Ectodermal cell (in vitro differentiated cells): ENCODE results near the gene LMTK2.

Experiments
- H3K27ac ChIP-seq: 2 replicates; pipeline ENCODE4 v1.7.0; 2013; ENCODE audit warnings: mild to moderate bottlenecking, low read depth, low read length; ENCODE audit not compliant: insufficient read depth, poor library complexity, severe bottlenecking
- H3K27me3 ChIP-seq: 2 replicates; pipeline ENCODE4 v1.7.0; 2013; ENCODE audit warnings: mild to moderate bottlenecking, low read length; ENCODE audit not compliant: insufficient read depth, control insufficient read depth, poor library complexity, severe bottlenecking
- H3K36me3 ChIP-seq: one replicate; pipeline ENCODE4 v1.7.0; 2013; ENCODE audit warnings: low read length; ENCODE audit not compliant: control insufficient read depth, insufficient read depth
- H3K4me1 ChIP-seq: one replicate; pipeline ENCODE4 v1.7.0; 2013; ENCODE audit warnings: low read length; ENCODE audit not compliant: control insufficient read depth, insufficient read depth
- H3K4me3 ChIP-seq: 2 replicates; pipeline ENCODE4 v1.7.0; 2013; ENCODE audit warnings: low read depth, low read length, control low read depth; ENCODE audit not compliant: insufficient read depth
- H3K9me3 ChIP-seq: 2 replicates; pipeline ENCODE4 v1.7.0; 2013; ENCODE audit warnings: mild to moderate bottlenecking, low read length, moderate library complexity; ENCODE audit not compliant: control insufficient read depth
- WGBS, 2 experiments: methylation state at CpG; one replicate each; pipeline ENCODE4 v1.1.7; 2013; ENCODE audit warnings: missing lambda C conversion rate in 2 of 2; 5-methylcytosine and 5-hydroxymethylcytosine counted together

Gene LMTK2

DNA sequence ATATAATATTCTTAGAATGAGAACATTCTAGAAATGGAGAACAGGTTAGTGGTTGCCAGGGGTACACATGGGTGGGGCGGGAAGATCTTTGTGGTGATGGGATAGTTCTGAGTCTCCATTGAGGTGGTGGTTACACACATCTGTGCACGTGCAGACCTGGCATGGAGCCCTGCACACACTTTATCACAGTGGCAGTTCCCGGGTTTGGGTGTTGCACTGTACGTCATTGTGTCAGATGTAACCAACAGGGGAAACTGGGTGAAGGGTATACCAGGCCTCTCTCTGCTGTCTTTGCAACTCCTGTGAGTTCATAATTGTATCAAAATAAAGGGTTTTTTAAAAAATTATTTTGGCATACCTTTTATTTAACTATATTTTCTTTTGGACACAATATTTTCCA is 51.1 kb downstream of the LMTK2 start:
- no peaks in the 10 kb centered on the region for H3K4me1 ChIP-seq
- 94 to 96% methylated on average over 4 of the region's 4 CpGs for WGBS, 2 experiments
- H3K27ac ChIP-seq: no peak overlapping the region
- peaks cover 16% of the 10 kb centered on the region for H3K36me3 ChIP-seq
- no peaks in the 10 kb centered on the region for H3K27me3 ChIP-seq
- no peaks in the 10 kb centered on the region for H3K9me3 ChIP-seq
- H3K4me3 ChIP-seq: no peak overlapping the region

DNA sequence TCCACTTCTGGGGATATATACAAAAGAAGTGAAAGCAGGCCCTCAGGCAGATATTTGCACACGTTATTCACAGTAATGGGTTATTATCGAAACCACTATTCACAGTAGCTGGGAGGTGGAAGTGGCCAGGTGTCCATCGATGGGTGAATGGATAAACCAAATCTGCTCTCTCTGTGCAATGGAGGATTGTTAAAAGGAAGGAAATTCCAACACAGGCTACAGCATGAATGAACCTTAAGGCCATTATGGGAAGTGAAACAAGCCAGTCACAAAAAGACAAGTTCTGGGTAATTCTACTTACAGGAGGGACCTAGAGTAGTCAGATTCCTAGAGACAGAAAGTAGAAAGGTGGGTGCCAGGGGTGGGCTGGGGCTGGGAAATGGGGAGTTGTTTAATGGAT is 56.1 kb downstream of the LMTK2 start:
- Histone ChIP-seq H3K4me3 (no peak overlapping the region), H3K9me3 (no peaks in the 10 kb centered on the region), H3K4me1 (no peaks in the 10 kb centered on the region), H3K36me3 (no peaks in the 10 kb centered on the region), H3K27me3 (no peaks in the 10 kb centered on the region), H3K27ac (no peak overlapping the region)
- WGBS, 2 experiments: 99% methylated on average over 3 of the region's 3 CpGs

DNA sequence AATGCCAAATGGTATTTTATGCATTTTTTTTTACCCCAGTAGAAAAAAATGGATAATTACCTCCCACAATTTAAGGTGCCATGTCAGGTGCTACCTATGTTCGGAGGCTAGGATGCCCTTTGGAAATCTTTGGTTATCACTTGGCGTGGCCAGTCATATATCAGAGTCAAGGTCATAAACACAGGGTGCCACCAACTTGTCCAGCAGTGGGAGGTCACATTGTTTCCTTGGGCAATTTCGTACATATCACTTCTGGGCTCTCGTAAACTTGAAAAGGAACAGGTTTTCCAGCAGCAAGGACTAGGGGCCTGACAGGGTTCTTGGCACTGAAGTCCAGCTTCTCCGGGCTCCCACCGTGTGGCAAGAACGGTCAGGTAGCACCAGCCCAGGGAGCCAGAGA is 56.6 kb downstream of the LMTK2 start:
- no peaks in the 10 kb centered on the region for H3K27me3 ChIP-seq
- H3K27ac ChIP-seq: no peak overlapping the region
- H3K36me3 ChIP-seq: no peaks in the 10 kb centered on the region
- 86 to 89% methylated on average over 7 of the region's 7 CpGs for WGBS, 2 experiments
- no peaks in the 10 kb centered on the region for H3K4me1 ChIP-seq
- no peaks in the 10 kb centered on the region for H3K9me3 ChIP-seq
- no peak overlapping the region for H3K4me3 ChIP-seq

DNA sequence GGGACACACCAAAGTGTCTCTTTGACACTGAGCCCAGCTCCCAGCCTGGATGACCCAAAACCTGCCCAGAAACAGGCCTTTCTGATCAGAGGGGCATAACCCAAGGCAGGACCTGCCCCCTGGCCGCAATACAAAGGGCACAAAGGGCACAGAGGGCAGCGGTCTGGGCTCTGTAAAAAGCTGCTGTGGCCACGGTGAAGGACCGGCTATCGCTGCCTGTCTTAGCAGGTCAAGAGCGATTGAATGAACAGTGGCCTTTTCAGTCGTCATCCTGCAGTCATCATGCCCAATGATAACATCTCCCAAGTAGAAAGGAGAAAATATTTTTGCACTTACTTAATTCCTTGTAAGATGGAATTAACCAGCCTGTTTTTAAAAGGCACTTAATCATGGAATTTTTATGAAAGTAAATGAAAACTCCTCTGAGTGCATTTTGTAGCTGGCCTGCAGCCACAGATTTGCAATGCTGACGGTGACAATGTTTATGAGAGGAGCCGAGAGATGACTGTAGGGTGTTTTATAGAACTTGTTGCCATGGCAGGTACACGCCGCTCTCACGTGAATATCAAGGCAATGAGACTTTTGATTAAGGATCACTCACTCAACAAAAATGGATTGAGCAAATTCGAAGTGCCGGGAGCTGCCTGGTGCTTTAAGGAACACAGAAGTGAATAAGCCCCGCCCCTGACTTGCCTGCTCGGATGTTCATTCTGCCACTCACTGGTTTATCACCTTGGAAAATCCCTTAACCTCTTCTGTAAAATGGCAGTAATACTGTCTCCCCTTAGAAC is 57.2 kb downstream of the LMTK2 start:
- no peak overlapping the region for H3K27ac ChIP-seq
- 87 to 89% methylated on average over 15 to 16 of the region's 16 CpGs for WGBS, 2 experiments
- no peaks in the 10 kb centered on the region for H3K4me1 ChIP-seq
- H3K27me3 ChIP-seq: no peaks in the 10 kb centered on the region
- no peaks in the 10 kb centered on the region for H3K9me3 ChIP-seq
- no peaks in the 10 kb centered on the region for H3K36me3 ChIP-seq
- no peak overlapping the region for H3K4me3 ChIP-seq

DNA sequence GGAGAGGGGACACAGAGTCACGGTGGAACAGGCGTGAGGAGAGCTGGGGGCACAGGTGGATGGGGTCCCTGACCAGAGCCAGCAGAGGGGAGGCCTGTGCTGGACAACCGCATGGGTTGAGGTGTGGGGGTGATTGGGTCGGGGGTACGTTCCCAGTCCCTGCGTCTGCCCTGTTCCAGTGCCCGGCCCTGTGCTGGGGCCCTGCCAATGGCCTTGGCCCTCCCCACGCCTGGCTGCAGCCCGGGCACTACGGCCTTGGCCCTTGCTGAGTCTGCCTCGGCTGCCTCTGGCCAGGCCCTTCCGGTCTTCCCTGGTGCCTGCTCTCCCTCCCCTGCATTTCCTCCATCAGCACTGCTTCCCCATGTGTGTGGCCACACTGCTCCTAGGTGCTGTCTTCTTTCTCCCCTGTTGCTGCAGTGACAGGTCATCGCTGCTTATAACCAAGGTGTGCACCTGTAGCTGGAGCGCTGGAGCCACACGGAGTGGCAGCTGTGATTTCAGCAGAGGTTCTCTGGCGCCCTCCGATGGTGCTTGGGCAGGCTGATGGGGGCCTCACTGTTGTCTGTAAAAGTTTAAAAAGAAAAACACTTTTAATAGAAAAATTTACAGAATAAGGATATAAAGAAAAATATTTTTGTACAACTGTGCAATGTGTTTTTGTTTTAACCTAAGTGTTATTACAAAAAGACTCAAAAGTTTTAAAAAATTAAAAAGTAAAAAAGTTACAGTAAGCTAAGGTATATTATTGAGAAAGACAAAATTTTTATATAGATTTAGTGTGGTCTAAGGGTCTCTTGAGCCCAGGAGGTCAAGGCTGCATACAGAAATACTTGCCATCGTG is 59.4 kb downstream of the LMTK2 start:
- Histone ChIP-seq H3K9me3 (no peaks in the 10 kb centered on the region), H3K4me1 (no peaks in the 10 kb centered on the region), H3K27ac (no peak overlapping the region), H3K27me3 (no peaks in the 10 kb centered on the region), H3K4me3 (no peak overlapping the region), H3K36me3 (no peaks in the 10 kb centered on the region)
- WGBS, 2 experiments: 73 to 75% methylated on average over 18 of the region's 18 CpGs

DNA sequence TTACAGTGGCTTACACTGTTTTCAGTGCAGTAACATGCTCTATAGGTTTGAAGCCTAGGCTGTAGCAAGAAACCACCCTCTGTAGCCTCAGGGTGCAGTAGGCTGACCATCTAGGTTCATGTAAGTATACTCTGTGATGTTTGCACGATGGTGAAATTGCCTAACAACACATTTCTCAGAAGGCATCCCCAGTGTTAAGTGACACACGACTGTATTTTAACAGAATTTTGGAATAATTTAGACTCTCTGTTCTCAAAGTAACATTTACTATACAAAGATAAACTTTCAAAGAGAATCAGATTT is 60.0 kb downstream of the LMTK2 start:
- Histone ChIP-seq H3K4me1 (no peaks in the 10 kb centered on the region), H3K27me3 (no peaks in the 10 kb centered on the region), H3K36me3 (no peaks in the 10 kb centered on the region), H3K4me3 (no peak overlapping the region), H3K27ac (no peak overlapping the region), H3K9me3 (no peaks in the 10 kb centered on the region)
- WGBS, 2 experiments: 90 to 92% methylated on average over 2 of the region's 2 CpGs

DNA sequence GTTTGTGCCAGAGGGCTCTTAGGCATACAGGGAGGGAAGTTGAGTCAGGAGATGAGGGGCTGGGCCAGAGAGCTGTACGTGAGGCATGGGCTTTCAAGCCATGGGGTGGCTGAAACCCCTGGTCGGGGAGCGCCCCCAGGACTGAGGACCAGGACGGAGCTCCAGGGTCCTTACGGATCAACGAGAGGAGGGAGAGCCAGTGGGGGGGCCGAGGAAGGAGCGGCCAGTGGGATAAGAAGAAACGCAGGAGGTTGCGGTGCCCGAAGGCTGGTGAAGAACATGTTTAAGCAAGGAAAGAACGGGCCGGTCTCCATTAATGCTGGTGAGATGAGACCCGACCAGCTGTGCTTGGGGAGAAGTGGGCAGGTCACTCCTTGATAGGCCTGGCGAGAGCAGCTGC is 61.0 kb downstream of the LMTK2 start:
- Histone ChIP-seq H3K36me3 (no peaks in the 10 kb centered on the region), H3K4me3 (no peak overlapping the region), H3K9me3 (no peaks in the 10 kb centered on the region), H3K27me3 (no peaks in the 10 kb centered on the region), H3K27ac (no peak overlapping the region), H3K4me1 (no peaks in the 10 kb centered on the region)
- 94 to 95% methylated on average over 15 of the region's 15 CpGs for WGBS, 2 experiments

DNA sequence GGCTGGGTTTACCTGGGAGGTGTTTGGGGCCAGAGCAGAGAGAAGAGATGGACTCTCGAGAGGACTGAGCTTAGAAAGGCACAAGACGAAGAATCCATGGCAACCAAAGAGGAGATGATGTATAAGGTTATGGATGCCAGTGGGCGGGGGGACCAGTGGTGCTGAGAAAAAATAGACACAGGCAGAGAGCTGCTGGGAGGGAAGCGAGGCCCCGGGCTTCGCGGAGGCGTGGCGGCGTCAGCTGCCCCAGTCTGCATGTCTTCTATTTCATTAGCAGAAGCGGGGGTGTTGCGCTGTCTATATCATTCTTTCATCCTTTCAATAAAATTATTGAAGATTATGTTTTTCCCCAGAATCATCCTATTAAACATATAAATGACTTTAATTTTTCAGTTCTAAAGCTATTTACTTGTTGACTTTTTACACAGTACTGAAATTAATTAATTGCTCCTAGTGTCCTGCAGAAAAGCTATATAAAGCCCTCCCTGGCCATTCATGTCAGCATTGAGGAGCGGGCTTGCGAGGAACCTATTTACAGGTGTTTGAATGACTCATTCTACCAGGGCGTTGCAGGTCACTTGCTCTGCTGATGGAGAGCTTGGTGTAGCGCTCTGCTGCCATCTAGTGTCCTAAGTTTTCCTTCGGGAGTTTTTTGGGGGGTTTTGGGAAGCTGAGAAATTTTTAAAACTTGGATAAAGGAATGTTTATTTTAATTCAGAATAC is 61.7 kb downstream of the LMTK2 start:
- no peak overlapping the region for H3K4me3 ChIP-seq
- no peaks in the 10 kb centered on the region for H3K4me1 ChIP-seq
- no peaks in the 10 kb centered on the region for H3K9me3 ChIP-seq
- no peaks in the 10 kb centered on the region for H3K27me3 ChIP-seq
- 68 to 69% methylated on average over 17 of the region's 17 CpGs for WGBS, 2 experiments
- no peaks in the 10 kb centered on the region for H3K36me3 ChIP-seq
- no peak overlapping the region for H3K27ac ChIP-seq

DNA sequence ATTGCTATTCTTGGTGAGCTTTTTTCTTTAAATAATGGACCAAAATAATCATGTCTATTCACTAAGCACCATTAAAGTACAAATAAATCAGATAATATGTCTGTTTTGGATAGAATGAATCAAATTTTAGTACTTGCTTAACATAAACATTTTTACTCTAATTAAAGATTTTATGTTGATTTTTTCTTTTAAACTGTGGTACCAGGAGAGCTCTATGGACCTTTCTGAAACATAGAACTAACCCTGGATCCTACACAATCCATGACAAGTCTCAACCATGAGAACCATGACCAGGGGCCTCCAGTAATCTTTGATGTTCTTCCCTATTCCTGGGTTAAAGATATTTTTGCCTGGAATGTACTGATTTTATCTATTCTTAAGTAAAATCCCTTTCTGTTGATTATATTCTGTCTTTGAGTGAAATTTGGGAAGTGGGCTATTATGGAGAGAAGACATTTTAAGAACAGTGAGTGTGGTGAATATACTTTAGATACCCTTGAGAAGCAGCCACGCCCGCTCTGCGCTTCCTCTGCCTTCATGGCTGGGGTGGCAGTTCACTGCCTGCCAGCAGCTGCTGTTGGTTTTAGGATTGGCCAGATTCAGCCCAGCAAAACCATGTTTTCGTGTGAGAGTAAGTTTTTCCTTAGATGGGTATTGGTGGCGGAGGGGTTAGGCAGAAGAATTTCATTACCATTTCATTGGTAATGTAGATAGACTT is 62.4 kb downstream of the LMTK2 start:
- Histone ChIP-seq H3K4me1 (no peaks in the 10 kb centered on the region), H3K27me3 (no peaks in the 10 kb centered on the region), H3K4me3 (no peak overlapping the region), H3K27ac (no peak overlapping the region), H3K9me3 (no peaks in the 10 kb centered on the region), H3K36me3 (no peaks in the 10 kb centered on the region)
- WGBS, 2 experiments: 91 to 92% methylated on average over 5 of the region's 5 CpGs

DNA sequence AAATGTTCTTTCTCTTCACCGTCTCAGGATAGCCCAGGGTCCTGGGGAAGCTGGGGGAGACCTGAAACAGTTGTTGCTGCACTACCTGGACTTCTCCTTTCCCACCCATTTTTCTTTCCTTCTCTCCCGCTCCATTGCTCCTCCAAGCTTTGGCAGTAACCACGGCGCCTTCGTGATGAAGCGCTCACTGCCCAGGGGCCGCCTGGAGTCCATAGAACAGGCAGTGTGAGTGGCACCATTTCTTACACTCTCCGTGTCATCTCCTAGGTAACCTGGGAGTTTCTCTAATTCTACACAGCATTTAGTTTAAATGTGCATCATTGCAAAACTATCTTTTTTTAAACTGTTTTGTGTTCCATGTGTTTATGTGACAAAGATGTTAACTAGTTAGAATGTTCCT is 64.3 kb downstream of the LMTK2 start:
- Histone ChIP-seq H3K4me3 (no peak overlapping the region), H3K27me3 (no peaks in the 10 kb centered on the region), H3K27ac (no peak overlapping the region), H3K4me1 (no peaks in the 10 kb centered on the region), H3K9me3 (no peaks in the 10 kb centered on the region), H3K36me3 (no peaks in the 10 kb centered on the region)
- WGBS, 2 experiments: 92 to 94% methylated on average over 8 of the region's 8 CpGs
